K562 (cell line): ENCODE results near the gene KYAT1. TPM values are rescaled to one million over a fixed set of nuclear protein-coding genes. Genes with fewer than 3 reads are reported as not detected.

Source experiments
- ATAC-seq: fragments of 200-7000 bp; cut with Tn5 transposase; 3 replicates; pipeline ENCODE4 v1.9.1; 2020; ENCODE audit warnings: moderate library complexity
- BruUV-seq: library from RNA; stranded (reverse); fragments of 400-500 nt; replicated peaks from 2 replicates; lab custom pipeline; 2021; lab: Mats Ljungman, UMichigan
- CTCF ChIA-PET: fragments of 300-600 bp; formaldehyde crosslinking; extraction: SDS; loops from one replicate; lab custom pipeline; 2021; ENCODE audit warnings: low intra/inter-chr PET ratio; lab: Yijun Ruan, JAX
- POLR2A ChIA-PET: fragments of 300-600, 350-650 bp; sonication (Branson Sonifier 250); formaldehyde crosslinking; extraction: SDS; loops from one replicate; lab custom pipeline; 2021; ENCODE audit warnings: antibody characterized with exemption, inconsistent platforms; lab: Yijun Ruan, JAX
- DNase-seq, 4 experiments: peaks; one replicate each; pipeline versions ENCODE4 v3.0.0 to v3.0.0-alpha.2; 2011 to 2018; ENCODE audit warnings: low spot score in 3 of 4, mixed read lengths in 3 of 4; ENCODE audit errors: extremely low read depth in 1 of 4
- FAIRE-seq: peaks from 2 replicates; lab custom pipeline; 2011; peaks lifted over from hg19 to GRCh38; lab: Jason Lieb, UNC
- H2AFZ ChIP-seq: 2 replicates; pipeline ENCODE4 v1.6.0; 2011; ENCODE audit warnings: low read depth, low read length, control low read depth, inconsistent platforms
- H3K27ac ChIP-seq: fragments of 200-600 bp; 3 replicates; pipeline ENCODE4 v1.8.0; 2011; ENCODE audit warnings: low read depth, mild to moderate bottlenecking, control low read depth, inconsistent platforms, low read length, moderate library complexity, mixed read lengths; ENCODE audit errors: extremely low read depth
- H3K27me3 ChIP-seq, 2 experiments: fragments of 300-600 bp in 1 of 2; 2 replicates in 1 of 2; 3 replicates in 1 of 2; pipeline versions ENCODE4 v1.6.0 to v1.8.0; 2011; ENCODE audit warnings: inconsistent platforms in 2 of 2, low read length in 2 of 2, mild to moderate bottlenecking in 1 of 2, mixed read lengths in 1 of 2, moderate library complexity in 1 of 2; ENCODE audit not compliant: control insufficient read depth in 2 of 2, insufficient read depth in 2 of 2
- H3K36me3 ChIP-seq: fragments of 300-600 bp; 3 replicates; pipeline ENCODE4 v1.8.0; 2011; ENCODE audit warnings: mild to moderate bottlenecking, low read length, inconsistent platforms; ENCODE audit not compliant: control insufficient read depth, insufficient read depth
- H3K4me1 ChIP-seq, 2 experiments: fragments of 200-600 bp in 1 of 2; replicated peaks in 1 of 2; 2 replicates in 1 of 2; 3 replicates in 1 of 2; pipeline versions ENCODE4 v1.5.1 to v1.8.0; 2011; ENCODE audit warnings: inconsistent platforms in 2 of 2, low read length in 2 of 2, mild to moderate bottlenecking in 1 of 2, mixed read lengths in 1 of 2, moderate library complexity in 1 of 2; ENCODE audit not compliant: control insufficient read depth in 2 of 2, insufficient read depth in 2 of 2
- H3K4me2 ChIP-seq: 2 replicates; pipeline ENCODE4 v1.6.1; 2011; ENCODE audit warnings: low read length, control low read depth, inconsistent platforms, mixed read lengths; ENCODE audit not compliant: insufficient read depth
- H3K4me3 ChIP-seq: fragments of 200-600 bp; sonication (generic), shearing (Covaris generic); 2 replicates; pipeline ENCODE4 v1.5.1; 2016; ENCODE audit warnings: control low read depth, inconsistent platforms
- H3K79me2 ChIP-seq: fragments of 200-600 bp; 3 replicates; pipeline ENCODE4 v1.8.0; 2011; ENCODE audit warnings: low read length, inconsistent platforms; ENCODE audit not compliant: control insufficient read depth, insufficient read depth
- H3K9ac ChIP-seq, 2 experiments: 2 replicates each; pipeline versions ENCODE4 v1.6.0 to v1.6.1; 2011; ENCODE audit warnings: low read depth in 2 of 2, low read length in 2 of 2, control low read depth in 1 of 2, inconsistent platforms in 1 of 2, mild to moderate bottlenecking in 1 of 2, mixed read lengths in 1 of 2; ENCODE audit not compliant: insufficient read depth in 1 of 2
- H3K9me1 ChIP-seq: one replicate; pipeline ENCODE4 v1.6.0; 2011; ENCODE audit warnings: inconsistent platforms, mild to moderate bottlenecking, low read length, moderate library complexity; ENCODE audit not compliant: control insufficient read depth, insufficient read depth
- H3K9me3 ChIP-seq: replicated peaks from 2 replicates; pipeline ENCODE4 v1.5.1; 2011; ENCODE audit warnings: low read depth, low read length, inconsistent platforms; ENCODE audit not compliant: control insufficient read depth, insufficient read depth
- H4K20me1 ChIP-seq: replicated peaks from 2 replicates; pipeline ENCODE4 v1.6.1; 2011; ENCODE audit warnings: low read length, inconsistent platforms, mixed read lengths; ENCODE audit not compliant: control insufficient read depth, insufficient read depth
- ATF2 ChIP-seq: sonication (generic); formaldehyde crosslinking; IDR thresholded peaks from 2 replicates; pipeline ENCODE4 v1.8.1; 2022; ENCODE audit warnings: missing genetic modification reagents
- HNRNPL ChIP-seq: fragments of 200-400 bp; formaldehyde crosslinking; IDR thresholded peaks from 2 replicates; pipeline ENCODE4 v1.6.1; 2017; ENCODE audit warnings: low read depth, mild to moderate bottlenecking, low read length
- NR3C1 ChIP-seq: sonication (generic); formaldehyde crosslinking; IDR thresholded peaks from 2 replicates; pipeline ENCODE4 v1.8.1; 2022; ENCODE audit warnings: missing genetic modification reagents
- POLR2A ChIP-seq: fragments of 450-650 bp; conservative IDR thresholded peaks from 2 replicates; pipeline ENCODE4 v1.6.1; 2016
- POLR2AphosphoS5 ChIP-seq: IDR thresholded peaks from 2 replicates; pipeline ENCODE4 v1.6.1; 2011; ENCODE audit warnings: mild to moderate bottlenecking, low read depth, low read length, moderate library complexity; ENCODE audit not compliant: control insufficient read depth, insufficient read depth
- POLR2G ChIP-seq: fragments of 200-400 bp; formaldehyde crosslinking; IDR thresholded peaks from 2 replicates; pipeline ENCODE4 v1.6.1; 2017; ENCODE audit warnings: low read depth, mild to moderate bottlenecking, antibody characterized with exemption, low read length, moderate library complexity
- RBFOX2 ChIP-seq: fragments of 200-400 bp; formaldehyde crosslinking; IDR thresholded peaks from 2 replicates; pipeline ENCODE4 v1.6.1; 2017; ENCODE audit warnings: low read depth, mild to moderate bottlenecking, low read length, moderate library complexity
- RBM22 ChIP-seq: fragments of 200-400 bp; formaldehyde crosslinking; IDR thresholded peaks from 2 replicates; pipeline ENCODE4 v1.6.1; 2018; ENCODE audit warnings: low read length, low read depth; ENCODE audit not compliant: poor library complexity, severe bottlenecking
- SUPT5H ChIP-seq: fragments of 450-650 bp; IDR thresholded peaks from 2 replicates; pipeline ENCODE4 v1.6.1; 2016
- WGBS: fragments of 100-300 bp; shearing (Covaris generic); methylation state at CpG from one replicate; pipeline ENCODE4 v1.1.6; 2016; ENCODE audit warnings: low coverage, mixed read lengths; ENCODE audit not compliant: insufficient coverage; ENCODE audit errors: missing lambda C conversion rate; 5-methylcytosine and 5-hydroxymethylcytosine counted together
- in situ Hi-C: fragments of 300-500 bp; cut with MboI; formaldehyde crosslinking; loops from 4 replicates; pipeline ENCODE4 v1.15.0; 2018; ENCODE audit warnings: inconsistent platforms, mixed read lengths
- intact Hi-C: fragments of 100-400 bp; cut with micrococcal nuclease; formaldehyde crosslinking; loops from 2 replicates; pipeline ENCODE4 v1.14.2; 2022
- polyA plus RNA-seq, 8 experiments: library from polyadenylated mRNA; depleted of rRNA in 4 of 8; stranded (reverse) in 5 of 8; unstranded in 3 of 8; fragments of >200 nt; fragmentation: Nextera tagmentation in 2 of 8; fragmentation: Illumina TruSeq in 1 of 8; extraction: Ambion mirVana in 2 of 8; extraction: Trizol in 1 of 8; gene quantifications; 2 replicates each; pipeline versions ENCODE4 v1.2.1 to v1.2.3, GENCODE V29; 2011 to 2014; ENCODE audit warnings: inconsistent platforms in 1 of 8, missing spikeins in 1 of 8
- total RNA-seq, 7 experiments: library from RNA; depleted of rRNA in 6 of 7; stranded (reverse); fragments of >200 nt in 6 of 7; fragmentation: Illumina TruSeq in 2 of 7; extraction: Trizol in 2 of 7; gene quantifications; 2 replicates each; pipeline versions ENCODE4 v1.2.1 to v1.2.3, GENCODE V29; 2011 to 2021; ENCODE audit warnings: low replicate concordance in 1 of 7

Gene KYAT1
- total and polyA plus RNA-seq, 9 of the 15 experiments (the other 6 are each of a cell fraction or from before 2014, with no cell fraction given), result 6.4 to 16.8 (median 11.1) TPM

- DNase-seq (no peak), ATAC-seq (no peak), FAIRE-seq (no peak)
- no peak overlapping the region for H3K27ac ChIP-seq
- ChIA-PET CTCF (no interaction called here), POLR2A (interaction anchor here (0.5 kb wide), 1 partner anchor 124 kb away, joined by 3 read pairs; no protein-coding TSS in a partner anchor)
- intact Hi-C loops, result no loop called here
- in situ Hi-C loops, result no loop called here
- WGBS, result 93% methylated on average over 22 of the region's 22 CpGs
- H3K9me1 ChIP-seq, result no peaks in the 10 kb centered on the region
- no peak overlapping the region for H2AFZ ChIP-seq
- TF ChIP-seq SUPT5H (0 out of 2 replicates have a peak, but pooled peaks have one; percentile 10), POLR2G (peak; percentile 68; the same call in 1 of the 2 replicates), ATF2 (CRISPR knock-in tag) (no peak), RBFOX2 (peak; percentile 56), HNRNPL (peak; percentile 59; the same call in 1 of the 2 replicates), RBM22 (peak; percentile 71), NR3C1 (CRISPR knock-in tag) (no peak), POLR2A (peak; percentile 9; the same call in 1 of the 2 replicates), POLR2AphosphoS5 (peak; percentile 21; the same call in 1 of the 2 replicates)
- H3K9me3 ChIP-seq, result no peaks in the 10 kb centered on the region
- no peaks in the 10 kb centered on the region for H3K27me3 ChIP-seq
- no peak overlapping the region for H3K4me2 ChIP-seq
- H3K79me2 ChIP-seq, result peaks cover 20% of the 10 kb centered on the region
- peaks cover 4 to 69% of the 10 kb centered on the region in 2 experiments; a peak in 3 of 5 replicates for H3K4me1 ChIP-seq
- H4K20me1 ChIP-seq, result peaks cover 14% of the 10 kb centered on the region
- BruUV-seq, result no TSS peak
- no peak overlapping the region for H3K4me3 ChIP-seq
- H3K9ac ChIP-seq, result no peak overlapping the region
- peaks cover 77% of the 10 kb centered on the region for H3K36me3 ChIP-seq
Observed at GRCh38 chr9:128822407-128823042, 59.2 kb downstream of the KYAT1 start.
